Measurements from ENCODE around the gene ZNF407. TPM values are rescaled to one million over a fixed set of nuclear protein-coding genes. Genes with fewer than 3 reads are reported as not detected.

The ZNF407 gene
- total and polyA plus RNA-seq, 12 donors, result 2.5 to 20.2 (median 8.4) TPM

DNA sequence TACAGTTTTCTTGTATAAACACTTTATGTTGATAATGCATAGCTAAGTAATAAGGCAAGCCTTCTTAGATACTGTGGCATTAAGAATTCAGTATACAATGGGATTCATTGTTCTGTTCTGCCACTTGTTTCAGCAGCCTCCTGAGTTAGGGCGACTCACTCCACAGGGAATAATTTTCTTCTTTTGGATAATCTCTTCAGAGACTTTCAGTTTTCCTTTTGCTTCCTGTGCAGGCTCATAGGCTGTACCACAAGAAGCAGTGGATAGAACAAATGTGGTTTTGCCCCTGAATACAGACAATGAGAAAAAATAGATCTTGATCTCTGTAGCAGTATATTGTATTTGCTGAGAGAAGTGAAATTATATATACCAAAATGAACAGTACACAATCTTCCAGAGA lies 298.0 kb downstream of the ZNF407 start:
- TF ChIP-seq, protein P1, sequence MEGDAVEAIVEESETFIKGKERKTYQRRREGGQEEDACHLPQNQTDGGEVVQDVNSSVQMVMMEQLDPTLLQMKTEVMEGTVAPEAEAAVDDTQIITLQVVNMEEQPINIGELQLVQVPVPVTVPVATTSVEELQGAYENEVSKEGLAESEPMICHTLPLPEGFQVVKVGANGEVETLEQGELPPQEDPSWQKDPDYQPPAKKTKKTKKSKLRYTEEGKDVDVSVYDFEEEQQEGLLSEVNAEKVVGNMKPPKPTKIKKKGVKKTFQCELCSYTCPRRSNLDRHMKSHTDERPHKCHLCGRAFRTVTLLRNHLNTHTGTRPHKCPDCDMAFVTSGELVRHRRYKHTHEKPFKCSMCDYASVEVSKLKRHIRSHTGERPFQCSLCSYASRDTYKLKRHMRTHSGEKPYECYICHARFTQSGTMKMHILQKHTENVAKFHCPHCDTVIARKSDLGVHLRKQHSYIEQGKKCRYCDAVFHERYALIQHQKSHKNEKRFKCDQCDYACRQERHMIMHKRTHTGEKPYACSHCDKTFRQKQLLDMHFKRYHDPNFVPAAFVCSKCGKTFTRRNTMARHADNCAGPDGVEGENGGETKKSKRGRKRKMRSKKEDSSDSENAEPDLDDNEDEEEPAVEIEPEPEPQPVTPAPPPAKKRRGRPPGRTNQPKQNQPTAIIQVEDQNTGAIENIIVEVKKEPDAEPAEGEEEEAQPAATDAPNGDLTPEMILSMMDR (IDR thresholded peaks at IDR 0.05), result no peak
- WGBS, 4 donors, result 58 to 77% (median 67%) methylated on average over 1 of the region's 1 CpG
- H3K4me3 ChIP-seq, result no peak overlapping the region
- no peaks in the 10 kb centered on the region for H3K36me3 ChIP-seq (replicated peaks in 1 of 2)
- no peaks in the 10 kb centered on the region for H3K27me3 ChIP-seq
- no peaks in the 10 kb centered on the region for H3K4me1 ChIP-seq (replicated peaks in 1 of 2)
- no peak overlapping the region for H3K27ac ChIP-seq
- no peak for DNase-seq
- intact Hi-C loops (cut with DNase I), result no loop called here
- H3K9me3 ChIP-seq (replicated peaks in 1 of 3), result no peaks in the 10 kb centered on the region

DNA sequence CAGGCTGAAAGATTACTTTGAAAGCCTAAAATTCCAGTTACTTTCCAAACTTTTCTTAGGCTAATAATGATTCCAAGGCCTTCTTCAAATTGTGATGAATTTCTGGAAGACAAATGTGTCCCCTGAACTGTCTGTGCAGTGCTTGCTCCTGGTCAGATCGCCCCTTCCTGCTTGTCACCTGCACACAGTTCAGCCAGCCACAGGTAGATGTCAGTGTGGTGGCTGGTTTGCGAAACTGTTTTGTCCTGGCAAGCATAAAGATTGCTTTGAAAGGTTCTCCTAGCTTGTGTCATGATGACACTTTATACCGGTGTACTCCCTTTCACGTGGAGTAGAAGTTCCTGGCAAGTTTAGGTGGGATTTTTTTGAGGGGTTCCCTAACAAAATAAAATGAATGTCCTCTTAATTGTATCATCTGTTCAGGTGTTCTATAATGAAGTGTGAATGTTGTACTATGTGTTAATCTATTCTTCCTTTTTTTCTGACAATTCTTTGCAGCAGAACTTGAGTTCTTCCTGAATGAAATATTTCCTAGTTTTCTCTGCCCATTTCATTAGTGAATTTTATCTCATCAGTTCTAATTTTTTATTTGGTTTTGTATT lies 298.8 kb downstream of the ZNF407 start:
- 49 to 65% (median 52%) methylated on average over 4 of the region's 4 CpGs for WGBS, 4 donors
- H3K4me1 ChIP-seq (replicated peaks in 1 of 2), result no peaks in the 10 kb centered on the region
- peak; percentile 15 to 76 (median 32) for DNase-seq
- intact Hi-C loops (cut with DNase I), result no loop called here
- TF ChIP-seq POLR2A (IDR thresholded peaks at IDR 0.05), result no peak
- TF ChIP-seq, protein P1 (IDR thresholded peaks at IDR 0.05), result peak in 5 of 6 experiments; percentile 13 to 54 (median 50)
- no peak overlapping the region for H3K27ac ChIP-seq
- no peaks in the 10 kb centered on the region for H3K9me3 ChIP-seq (replicated peaks in 1 of 3)
- H3K36me3 ChIP-seq (replicated peaks in 1 of 2), result no peaks in the 10 kb centered on the region
- no peaks in the 10 kb centered on the region for H3K27me3 ChIP-seq
- H3K4me3 ChIP-seq, result no peak overlapping the region

DNA sequence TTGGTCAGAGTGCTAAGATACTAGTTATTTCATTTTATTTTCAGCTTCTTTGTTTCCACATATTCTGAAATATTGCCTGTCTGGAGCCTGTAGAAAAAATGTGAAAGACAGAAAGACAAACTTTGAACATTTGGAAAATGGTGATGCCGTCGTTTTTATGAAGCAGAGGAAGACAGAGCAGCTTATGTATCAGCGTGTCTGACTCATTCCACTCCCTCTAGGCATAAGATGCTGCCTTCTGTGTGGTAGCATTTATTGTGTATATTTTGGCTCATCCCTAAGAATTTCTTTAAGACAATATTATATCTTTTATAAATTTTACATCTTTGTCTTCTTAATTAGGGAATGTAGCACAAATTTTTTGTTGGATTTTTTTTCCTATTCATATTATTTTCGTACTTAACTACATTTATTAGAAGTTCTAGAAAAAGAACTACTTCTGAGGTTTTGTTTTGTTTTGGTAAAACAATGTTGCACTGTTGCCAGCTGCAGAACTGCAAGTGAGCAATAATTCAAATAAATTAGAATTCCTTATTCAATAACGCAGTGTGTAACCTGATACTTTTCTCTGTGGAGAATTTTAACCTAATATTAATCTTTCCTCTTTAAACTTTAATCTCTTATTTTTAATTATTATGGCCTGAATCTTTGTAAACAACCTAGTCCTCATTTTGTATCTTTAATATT lies 300.4 kb downstream of the ZNF407 start:
- no peaks in the 10 kb centered on the region for H3K4me1 ChIP-seq (replicated peaks in 1 of 2)
- DNase-seq, result no peak
- H3K36me3 ChIP-seq (replicated peaks in 1 of 2), result no peaks in the 10 kb centered on the region
- TF ChIP-seq, protein P1 (IDR thresholded peaks at IDR 0.05), result no peak
- TF ChIP-seq POLR2A (IDR thresholded peaks at IDR 0.05), result no peak
- intact Hi-C loops (cut with DNase I), result no loop called here
- no peaks in the 10 kb centered on the region for H3K9me3 ChIP-seq (replicated peaks in 1 of 3)
- no peaks in the 10 kb centered on the region for H3K27me3 ChIP-seq
- H3K27ac ChIP-seq, result no peak overlapping the region
- 68 to 75% (median 73%) methylated on average over 5 of the region's 5 CpGs for WGBS, 4 donors
- H3K4me3 ChIP-seq, result no peak overlapping the region

DNA sequence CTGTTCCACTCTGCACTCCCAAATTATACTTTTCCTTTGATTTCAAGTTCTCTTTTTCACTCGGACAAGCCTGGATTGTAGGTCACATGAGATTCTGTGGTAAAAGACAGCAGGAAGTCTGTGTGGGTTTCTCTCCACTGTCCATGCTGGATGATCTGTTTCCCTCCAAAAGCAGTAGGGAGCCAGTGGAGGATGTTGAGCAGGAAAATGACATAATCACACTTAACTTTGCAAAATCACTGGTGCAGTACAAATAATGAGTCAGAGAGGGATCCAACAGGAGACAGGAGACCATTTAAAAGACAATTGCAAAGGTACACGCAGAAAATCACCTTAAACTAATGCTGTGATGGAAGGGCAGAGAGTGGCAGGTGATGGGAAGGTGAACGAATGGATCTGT lies 301.3 kb downstream of the ZNF407 start:
- DNase-seq, result no peak
- intact Hi-C loops (cut with DNase I), result no loop called here
- no peaks in the 10 kb centered on the region for H3K27me3 ChIP-seq
- H3K9me3 ChIP-seq (replicated peaks in 1 of 3), result no peaks in the 10 kb centered on the region
- H3K36me3 ChIP-seq (replicated peaks in 1 of 2), result no peaks in the 10 kb centered on the region
- no peak overlapping the region for H3K27ac ChIP-seq
- no peaks in the 10 kb centered on the region for H3K4me1 ChIP-seq (replicated peaks in 1 of 2)
- no peak for TF ChIP-seq POLR2A (IDR thresholded peaks at IDR 0.05)
- TF ChIP-seq, protein P1 (IDR thresholded peaks at IDR 0.05), result no peak
- H3K4me3 ChIP-seq, result no peak overlapping the region
- WGBS, 4 donors, result 77 to 84% (median 79%) methylated on average over 3 of the region's 3 CpGs

Measured in adrenal gland (tissue), 12 donors.